Activated CD4-positive, alpha-beta T cell treated with anti-CD3 and anti-CD28 coated beads for 24 hours (primary cell): ENCODE measurements around the gene SGSM1.
"Not testable (repeated sequence)": the region's sequence is repeated elsewhere in the genome, so short reads cannot be mapped to it uniquely, and the experiment has no call there.

Experiments
- DNase-seq, 2 donors: peaks; one replicate each; pipeline ENCODE4 v3.0.0-alpha.2; 2020; ENCODE audit warnings: low read depth in 2 of 2

Gene SGSM1

GRCh38 chr22:24837517-24837916 is 31.5 kb downstream of the SGSM1 start:
- not testable (repeated sequence) for DNase-seq

GRCh38 chr22:24841261-24841660 is 35.2 kb downstream of the SGSM1 start:
- no peak for DNase-seq

- no peak for DNase-seq
These were observed 37.0 kb downstream of the SGSM1 start for GRCh38 chr22:24843048-24843447.

GRCh38 chr22:24845041-24845898 is 39.3 kb downstream of the SGSM1 start:
- DNase-seq, result no peak

GRCh38 chr22:24847490-24847889 is 41.5 kb downstream of the SGSM1 start:
- no peak for DNase-seq

DNA sequence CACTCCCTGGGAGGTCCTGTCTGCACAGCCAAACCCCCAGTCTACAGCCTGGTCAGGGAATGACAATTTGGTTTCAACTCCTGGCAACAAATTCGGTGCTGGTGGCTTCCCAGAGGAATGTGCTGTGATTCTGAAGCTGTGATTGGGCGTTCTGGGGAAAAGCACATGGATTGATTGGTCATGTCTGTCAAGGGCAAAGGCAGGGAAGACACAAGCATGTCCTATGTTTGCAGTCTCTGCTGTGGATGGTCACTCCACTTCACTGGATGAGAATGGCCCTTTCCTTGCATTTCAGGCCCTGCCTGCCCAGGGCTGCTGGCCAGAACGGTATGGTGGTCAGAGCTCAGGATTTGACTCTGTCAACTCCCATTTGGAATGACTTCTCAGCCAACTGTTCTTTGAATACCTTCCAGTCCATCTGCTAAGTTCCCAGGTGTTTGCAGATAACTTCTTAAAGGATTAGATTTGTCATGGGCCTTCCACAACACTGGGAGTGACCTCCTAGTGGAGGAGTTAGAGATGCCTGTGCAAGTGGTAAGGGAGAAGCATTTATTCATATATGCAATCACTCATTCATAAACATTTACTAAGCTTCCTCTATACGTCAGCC is 42.7 kb downstream of the SGSM1 start:
- no peak for DNase-seq

DNA sequence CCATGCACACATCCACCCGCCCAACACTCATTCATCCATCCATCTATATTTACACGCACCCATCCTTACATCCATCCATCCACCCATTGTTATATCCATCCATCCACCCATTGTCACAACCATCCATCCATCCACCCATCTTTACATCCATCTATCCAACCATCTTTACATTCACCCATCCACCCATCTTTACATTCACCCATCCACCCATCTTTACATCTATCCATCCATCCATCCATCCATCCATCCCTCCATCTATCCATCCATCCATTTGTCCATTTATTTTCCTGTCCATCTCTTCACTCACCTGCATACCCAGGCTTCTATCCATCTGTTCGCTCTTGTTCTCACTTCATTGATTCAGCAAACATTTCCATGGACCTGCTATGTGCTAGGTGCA is 49.8 kb downstream of the SGSM1 start:
- DNase-seq, result no peak

- DNase-seq, result no peak
These were observed 51.6 kb downstream of the SGSM1 start for GRCh38 chr22:24857576-24857975.

GRCh38 chr22:24859587-24859986 is 53.6 kb downstream of the SGSM1 start:
- no peak for DNase-seq

GRCh38 chr22:24865508-24865907 is 59.5 kb downstream of the SGSM1 start:
- DNase-seq, result no peak

DNA sequence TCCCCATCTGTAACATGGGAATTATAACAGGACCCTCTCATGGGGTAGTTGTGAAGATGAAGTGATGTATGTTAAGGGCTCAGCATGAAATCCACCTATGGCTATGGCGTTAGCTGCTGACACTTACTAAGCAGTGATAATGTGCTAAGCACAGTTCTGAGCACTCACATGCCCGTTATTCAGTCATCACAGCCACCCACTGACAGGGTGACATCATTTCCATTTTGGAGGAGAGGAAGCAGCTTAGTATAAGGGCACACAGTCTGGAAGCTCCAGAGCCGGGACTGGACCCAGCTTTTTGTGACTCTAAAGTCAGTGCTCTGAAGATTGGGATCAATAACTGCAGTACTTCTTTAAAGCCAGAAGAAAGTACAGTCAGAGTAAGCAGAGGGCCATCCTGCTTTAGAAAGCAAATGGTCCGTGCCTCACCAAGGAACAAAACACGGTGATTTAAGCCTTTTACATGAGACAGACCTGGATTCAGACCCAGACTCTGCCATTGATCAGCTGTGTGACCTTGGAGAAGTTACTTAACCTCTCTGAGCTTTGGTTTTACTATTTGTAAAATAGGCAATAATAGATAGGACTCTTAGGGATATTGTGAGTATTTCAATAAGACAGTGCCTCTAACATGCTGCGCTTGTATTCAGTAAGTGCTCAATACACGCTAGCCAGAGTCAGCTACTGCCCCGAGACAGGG is 61.5 kb downstream of the SGSM1 start:
- no peak for DNase-seq

- no peak for DNase-seq
These were observed 63.0 kb downstream of the SGSM1 start for GRCh38 chr22:24868979-24869378.

- no peak for DNase-seq
These were observed 65.7 kb downstream of the SGSM1 start for GRCh38 chr22:24871611-24872205.

DNA sequence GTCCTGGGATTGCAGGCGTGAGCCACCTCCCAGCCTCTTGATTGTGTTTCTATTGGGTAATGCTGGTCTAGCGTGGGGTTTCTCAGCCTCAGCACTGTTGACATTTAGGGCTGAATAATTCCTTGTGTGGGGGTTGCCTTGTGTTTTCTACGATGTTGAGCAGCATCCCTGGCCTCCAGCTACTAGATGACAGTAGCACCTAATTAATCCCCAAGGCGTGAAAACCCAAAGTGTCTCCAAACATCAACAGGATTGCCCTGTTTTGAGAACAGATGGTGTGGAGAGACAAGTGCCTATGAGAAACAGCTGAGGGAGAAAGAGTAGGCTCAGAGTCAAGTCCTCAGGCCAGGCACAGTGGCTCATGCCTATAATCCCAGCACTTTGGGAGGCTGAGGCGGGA is 67.2 kb downstream of the SGSM1 start:
- no peak for DNase-seq

DNA sequence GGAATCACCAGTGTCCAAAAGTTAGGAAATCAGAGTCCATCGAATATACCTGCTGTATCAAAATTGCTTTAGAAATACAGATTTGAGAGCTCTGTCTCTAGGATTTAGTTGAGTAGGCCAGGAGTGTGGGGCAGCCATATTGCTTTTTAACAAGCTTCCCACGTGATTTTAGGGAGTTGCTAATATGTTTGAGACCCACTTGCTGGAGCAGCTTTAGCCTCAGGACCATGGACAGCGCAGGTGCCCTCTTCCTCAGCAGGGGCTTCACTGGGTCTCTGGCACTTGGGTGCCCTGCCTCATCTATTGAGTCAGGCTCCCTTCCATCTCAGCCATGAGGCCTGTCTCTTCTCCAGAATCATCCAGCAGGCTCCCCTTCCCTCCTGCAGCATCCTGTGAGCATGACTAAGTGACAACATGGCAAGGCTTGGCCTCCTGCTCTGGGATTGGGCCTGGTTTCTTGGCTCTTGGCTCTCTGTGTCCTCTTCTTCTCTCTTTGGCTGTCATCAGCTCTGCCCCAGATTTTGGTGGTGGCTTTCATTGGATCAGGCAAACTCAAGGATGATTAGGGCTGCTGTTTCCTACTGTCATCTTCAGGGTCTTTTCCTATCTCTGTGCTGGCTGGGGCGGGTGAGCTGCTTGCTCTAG is 70.0 kb downstream of the SGSM1 start:
- no peak for DNase-seq

- DNase-seq, result no peak
These were observed 70.7 kb downstream of the SGSM1 start for GRCh38 chr22:24876700-24877099.

GRCh38 chr22:24878969-24879368 is 73.0 kb downstream of the SGSM1 start:
- DNase-seq, result no peak

DNA sequence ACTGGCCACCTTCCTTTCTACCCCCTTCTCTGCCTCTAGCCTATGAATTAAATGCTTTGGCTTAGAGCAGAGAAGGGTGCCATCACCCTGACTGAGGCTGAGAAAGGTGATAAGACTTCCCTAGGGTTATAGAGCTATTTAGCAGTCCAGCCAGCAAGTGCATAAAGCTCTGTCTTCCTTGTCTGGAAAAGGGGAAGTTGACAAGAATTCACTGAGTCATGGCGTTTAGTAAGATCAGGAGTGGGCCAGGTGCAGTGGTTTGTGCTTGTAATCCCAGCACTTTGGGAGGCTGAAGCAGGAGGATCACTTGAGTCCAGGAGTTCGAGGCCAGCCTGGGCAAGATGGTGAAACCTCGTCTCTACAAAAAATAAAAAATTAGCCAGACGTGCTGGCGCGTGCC is 77.4 kb downstream of the SGSM1 start:
- DNase-seq, result no peak

DNA sequence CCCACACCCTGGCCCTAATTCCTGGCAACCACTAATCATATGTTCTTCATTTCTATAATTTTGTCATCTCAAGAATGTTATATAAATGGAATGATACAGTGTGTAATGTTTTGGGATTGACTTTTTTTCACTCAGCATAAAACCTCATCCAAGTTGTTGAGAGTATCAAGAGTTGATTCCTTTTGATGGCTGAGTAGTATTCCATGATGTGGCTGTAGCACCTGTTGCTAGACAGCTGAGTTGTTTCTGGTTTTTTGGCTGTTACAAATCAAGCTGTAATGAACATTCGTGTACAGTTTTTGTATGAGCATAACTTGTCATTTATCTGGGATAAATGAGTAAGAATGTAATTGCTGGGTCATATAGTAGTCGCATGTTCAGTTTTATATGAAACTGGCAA is 81.2 kb downstream of the SGSM1 start:
- no peak for DNase-seq

GRCh38 chr22:24893341-24894070 is 87.5 kb downstream of the SGSM1 start:
- no peak for DNase-seq
